H1 (cell line): ENCODE measurements around the gene CHRM1. TPM values are rescaled to one million over a fixed set of nuclear protein-coding genes. Genes with fewer than 3 reads are reported as not detected.

ENCODE experiments used
- CTCF ChIA-PET: fragments of 300-600 bp; sonication (Branson Sonifier 250); formaldehyde crosslinking; loops from one replicate; lab custom pipeline; 2021; ENCODE audit not compliant: partially characterized antibody; lab: Charles Lee
- POLR2A ChIA-PET: fragments of 300-600 bp; sonication (Branson Sonifier 250); formaldehyde crosslinking; loops from one replicate; lab custom pipeline; 2021; ENCODE audit warnings: inconsistent platforms; ENCODE audit not compliant: partially characterized antibody; lab: Charles Lee
- DNase-seq, 2 experiments: peaks; one replicate each; pipeline versions ENCODE4 v3.0.0 to v3.0.0-alpha.2; 2010 to 2022; ENCODE audit warnings: low spot score in 2 of 2, low read depth in 1 of 2, mixed read lengths in 1 of 2
- FAIRE-seq: peaks from 2 replicates; lab custom pipeline; 2011; peaks lifted over from hg19 to GRCh38; lab: Jason Lieb, UNC
- H2AFZ ChIP-seq: 2 replicates; pipeline ENCODE4 v1.8.1; 2012; ENCODE audit warnings: low read length, inconsistent platforms
- H2AK5ac ChIP-seq: 2 replicates; pipeline ENCODE4 v1.6.1; 2013; ENCODE audit warnings: low read depth, low read length
- H2BK120ac ChIP-seq: replicated peaks from 2 replicates; pipeline ENCODE3; 2013; ENCODE audit warnings: low read depth, low read length, inconsistent platforms
- H2BK12ac ChIP-seq: 2 replicates; pipeline ENCODE4 v1.6.1; 2013; ENCODE audit warnings: low read depth, low read length
- H2BK15ac ChIP-seq: 2 replicates; pipeline ENCODE4 v1.6.1; 2013; ENCODE audit warnings: low read length
- H2BK20ac ChIP-seq: 2 replicates; pipeline ENCODE4 v1.6.1; 2013; ENCODE audit warnings: low read length
- H2BK5ac ChIP-seq: 2 replicates; pipeline ENCODE4 v1.6.1; 2013; ENCODE audit warnings: low read depth, low read length
- H3K14ac ChIP-seq: 2 replicates; pipeline ENCODE4 v1.6.1; 2013; ENCODE audit warnings: inconsistent platforms; ENCODE audit not compliant: insufficient read length
- H3K18ac ChIP-seq: 2 replicates; pipeline ENCODE4 v1.6.1; 2013; ENCODE audit warnings: low read length; ENCODE audit errors: extremely low read depth
- H3K23ac ChIP-seq: 2 replicates; pipeline ENCODE4 v1.6.1; 2013; ENCODE audit warnings: inconsistent platforms; ENCODE audit not compliant: insufficient read length
- H3K23me2 ChIP-seq: 2 replicates; pipeline ENCODE4 v1.6.1; 2013; ENCODE audit warnings: low read depth, low read length
- H3K27ac ChIP-seq: 2 replicates; pipeline ENCODE4 v1.6.1; 2011; ENCODE audit warnings: low read depth, low read length, inconsistent platforms
- H3K27me3 ChIP-seq, 4 experiments: replicated peaks in 1 of 4; 1 replicate in 1 of 4; 2 replicates in 3 of 4; pipeline versions ENCODE4 v1.6.1 to v1.8.1; 2011 to 2013; ENCODE audit warnings: low read length in 3 of 4, mild to moderate bottlenecking in 3 of 4, inconsistent platforms in 2 of 4, mixed read lengths in 2 of 4, moderate library complexity in 1 of 4; ENCODE audit not compliant: control insufficient read depth in 3 of 4, insufficient read depth in 3 of 4; ENCODE audit errors: extremely low read depth in 1 of 4
- H3K36me3 ChIP-seq, 4 experiments: 2 replicates each; pipeline versions ENCODE4 v1.6.1 to v1.8.1; 2011 to 2013; ENCODE audit warnings: mild to moderate bottlenecking in 4 of 4, low read length in 3 of 4, moderate library complexity in 2 of 4, control low read depth in 1 of 4, inconsistent platforms in 1 of 4; ENCODE audit not compliant: insufficient read depth in 4 of 4, control insufficient read depth in 2 of 4
- H3K4ac ChIP-seq: replicated peaks from 2 replicates; pipeline ENCODE3; 2013; ENCODE audit warnings: low read length, low read depth, mixed read lengths, inconsistent platforms; ENCODE audit not compliant: insufficient read length
- H3K4me1 ChIP-seq, 4 experiments: replicated peaks in 1 of 4; 1 replicate in 1 of 4; 2 replicates in 3 of 4; pipeline versions ENCODE4 v1.6.1 to v1.8.1; 2011 to 2013; ENCODE audit warnings: low read length in 3 of 4, inconsistent platforms in 2 of 4, mixed read lengths in 1 of 4; ENCODE audit not compliant: insufficient read depth in 4 of 4, control insufficient read depth in 3 of 4
- H3K4me2 ChIP-seq, 2 experiments: 2 replicates each; pipeline versions ENCODE4 v1.6.1 to v1.8.1; 2011 to 2013; ENCODE audit warnings: low read depth in 2 of 2, low read length in 2 of 2, control low read depth in 1 of 2, inconsistent platforms in 1 of 2, mild to moderate bottlenecking in 1 of 2; ENCODE audit not compliant: insufficient read depth in 1 of 2
- H3K4me3 ChIP-seq, 4 experiments: fragments of 200-600, 300-600 bp in 1 of 4; sonication (generic), shearing (Covaris generic), sonication (Bioruptor Twin) in 1 of 4; 2 replicates each; pipeline versions ENCODE4 v1.5.1 to v1.8.1; 2011 to 2016; ENCODE audit warnings: low read length in 4 of 4, low read depth in 3 of 4, control low read depth in 2 of 4, inconsistent platforms in 2 of 4, mild to moderate bottlenecking in 2 of 4, mixed read lengths in 1 of 4, moderate library complexity in 1 of 4; ENCODE audit not compliant: insufficient read depth in 2 of 4; ENCODE audit errors: extremely low read depth in 1 of 4
- H3K56ac ChIP-seq: replicated peaks from 2 replicates; pipeline ENCODE3; 2013; ENCODE audit warnings: low read depth, mild to moderate bottlenecking, mixed read lengths, low read length, inconsistent platforms; ENCODE audit not compliant: insufficient read length
- H3K79me1 ChIP-seq: 2 replicates; pipeline ENCODE4 v1.6.1; 2013; ENCODE audit warnings: low read depth, low read length, control low read depth
- H3K79me2 ChIP-seq, 2 experiments: 2 replicates each; pipeline versions ENCODE4 v1.6.1 to v1.8.1; 2012 to 2013; ENCODE audit warnings: low read length in 2 of 2, mild to moderate bottlenecking in 2 of 2, inconsistent platforms in 1 of 2; ENCODE audit not compliant: insufficient read depth in 2 of 2, control insufficient read depth in 1 of 2
- H3K9ac ChIP-seq, 4 experiments: replicated peaks in 1 of 4; 1 replicate in 1 of 4; 2 replicates in 3 of 4; pipeline versions ENCODE4 v1.6.1 to v1.8.1; 2011 to 2013; ENCODE audit warnings: low read depth in 3 of 4, low read length in 3 of 4, control low read depth in 2 of 4, mild to moderate bottlenecking in 2 of 4, moderate library complexity in 2 of 4, inconsistent platforms in 1 of 4; ENCODE audit errors: extremely low read depth in 1 of 4
- H3K9me3 ChIP-seq, 2 experiments: 2 replicates each; pipeline versions ENCODE4 v1.6.1 to v1.8.1; 2012 to 2013; ENCODE audit warnings: mild to moderate bottlenecking in 2 of 2, moderate library complexity in 2 of 2, control low read depth in 1 of 2, inconsistent platforms in 1 of 2, low read depth in 1 of 2, low read length in 1 of 2, mixed read lengths in 1 of 2; ENCODE audit not compliant: insufficient read depth in 2 of 2
- H4K20me1 ChIP-seq, 2 experiments: replicated peaks in 1 of 2; 2 replicates each; pipeline versions ENCODE3 to v1.8.1; 2011 to 2013; ENCODE audit warnings: inconsistent platforms in 2 of 2, low read length in 2 of 2, mild to moderate bottlenecking in 1 of 2; ENCODE audit not compliant: insufficient read depth in 2 of 2, control insufficient read depth in 1 of 2
- H4K5ac ChIP-seq: 2 replicates; pipeline ENCODE4 v1.6.1; 2013; ENCODE audit warnings: low read length, low read depth, mixed read lengths, inconsistent platforms; ENCODE audit not compliant: insufficient read length
- H4K8ac ChIP-seq: 2 replicates; pipeline ENCODE4 v1.8.0; 2013; ENCODE audit warnings: mild to moderate bottlenecking, moderate library complexity, low read length, inconsistent platforms; ENCODE audit not compliant: insufficient read depth; ENCODE audit errors: extremely low read depth
- H4K91ac ChIP-seq: replicated peaks from 2 replicates; pipeline ENCODE3; 2013; ENCODE audit warnings: low read length, mixed read lengths, inconsistent platforms; ENCODE audit not compliant: insufficient read length
- EZH2 ChIP-seq: fragments of 200-600 bp; sonication (generic); IDR thresholded peaks from 2 replicates; pipeline ENCODE4 v1.7.1; 2012; ENCODE audit warnings: low read depth, mild to moderate bottlenecking, moderate library complexity, low read length, inconsistent platforms; ENCODE audit not compliant: severe bottlenecking
- JUN ChIP-seq: IDR thresholded peaks from 2 replicates; pipeline ENCODE4 v1.6.1; 2011; ENCODE audit warnings: low read depth, mild to moderate bottlenecking, improper control_type of control experiment, low read length
- RAD21 ChIP-seq, 2 experiments: IDR thresholded peaks in 1 of 2; conservative IDR thresholded peaks in 1 of 2; 2 replicates each; pipeline ENCODE4 v1.6.1; 2011; ENCODE audit warnings: low read depth in 2 of 2, low read length in 2 of 2, improper control_type of control experiment in 1 of 2, inconsistent platforms in 1 of 2, mild to moderate bottlenecking in 1 of 2, moderate library complexity in 1 of 2
- SP1 ChIP-seq: IDR thresholded peaks from 2 replicates; pipeline ENCODE4 v1.6.1; 2011; ENCODE audit warnings: low read depth, low read length
- ZNF274 ChIP-seq: IDR thresholded peaks from 2 replicates; pipeline ENCODE4 v1.7.0; 2012; ENCODE audit warnings: low read length, borderline replicate concordance; ENCODE audit errors: extremely low read depth
- WGBS, 2 experiments: shearing (Covaris generic) in 1 of 2; methylation state at CpG; one replicate each; pipeline versions ENCODE4 v1.1.6 to v1.1.7; 2013 to 2015; ENCODE audit warnings: low lambda C conversion rate in 2 of 2, mixed read lengths in 2 of 2, inconsistent platforms in 1 of 2, low coverage in 1 of 2, missing lambda C conversion rate in 1 of 2; ENCODE audit not compliant: insufficient replicate concordance in 2 of 2, insufficient coverage in 1 of 2, insufficient read length in 1 of 2; ENCODE audit errors: extremely low coverage in 1 of 2, missing lambda C conversion rate in 1 of 2; 5-methylcytosine and 5-hydroxymethylcytosine counted together
- polyA plus RNA-seq, 7 experiments: library from polyadenylated mRNA; depleted of rRNA in 3 of 7; stranded (reverse) in 5 of 7; unstranded in 2 of 7; fragments of >200 nt in 5 of 7; fragments of 200-250 nt in 2 of 7; gene quantifications; 1 replicate in 5 of 7; 2 replicates in 1 of 7; 4 replicates in 1 of 7; pipeline versions ENCODE4 v1.2.1 to v1.2.3, GENCODE V29; 2011 to 2013; ENCODE audit warnings: missing spikeins in 2 of 7, mixed read lengths in 2 of 7
- total RNA-seq: library from RNA; stranded (reverse); fragmentation: NEBNext Ultra II Directional; extraction: Animal tissue kit (Norgen Biotek cat#: 25700); gene quantifications from 2 replicates; pipeline ENCODE4 v1.2.1, GENCODE V29; 2021

Gene CHRM1
- total and polyA plus RNA-seq, 2 of the 8 experiments (the other 6 are each of a cell fraction or from before 2014, with no cell fraction given) = 0.08 TPM; not detected in 1

GRCh38 chr11:62910141-62910882, 10.9 kb downstream of the CHRM1 start:
- H4K5ac ChIP-seq = no peak overlapping the region
- no peak overlapping the region for H3K56ac ChIP-seq
- H3K4me2 ChIP-seq = peak overlapping the region; percentile 62 to 64; a peak in 3 of 4 replicates
- H3K36me3 ChIP-seq = no peaks in the 10 kb centered on the region
- H2AFZ ChIP-seq = no peak overlapping the region
- H2BK20ac ChIP-seq = peak overlapping the region; percentile 100; the same call in 1 of the 2 replicates
- 94% methylated on average over 26 of the region's 27 CpGs; no CpG with 5 or more reads in 1 of the 2 experiments for whole genome bisulfite sequencing, 2 experiments
- no peaks in the 10 kb centered on the region for H3K79me1 ChIP-seq
- peaks cover 9 to 27% (median 16%) of the 10 kb centered on the region in 4 experiments for H3K4me1 ChIP-seq
- H2BK5ac ChIP-seq = peak overlapping the region; percentile 95
- peak overlapping the region; percentile 32; the same call in 1 of the 2 replicates for H2AK5ac ChIP-seq
- peak overlapping the region in 3 of 4 experiments; percentile 11 to 49 (median 34); a peak in 4 of 8 replicates for H3K4me3 ChIP-seq
- 0 out of 7 replicates have a peak overlapping the region, but pooled peaks of 1 of the 4 experiments have one; percentile 4 for H3K9ac ChIP-seq
- H2BK15ac ChIP-seq = peak overlapping the region; percentile 100
- H2BK120ac ChIP-seq = peak overlapping the region; percentile 63
- peaks cover 3% of the 10 kb centered on the region; the same call in 1 of the 2 replicates for H3K23me2 ChIP-seq
- peaks cover 0 to 3% (median 1%) of the 10 kb centered on the region in 4 experiments; a peak in 2 of 7 replicates for H3K27me3 ChIP-seq
- DNase-seq = no peak
- H3K9me3 ChIP-seq = no peaks in the 10 kb centered on the region
- H4K91ac ChIP-seq = peak overlapping the region; percentile 99
- no peak overlapping the region for H3K23ac ChIP-seq
- peak overlapping the region; percentile 76 for H4K8ac ChIP-seq
- no peaks in the 10 kb centered on the region for H4K20me1 ChIP-seq
- POLR2A ChIA-PET = interaction anchor here (0.6 to 57.8 kb wide), 7 partner anchors 13 to 245 kb away, joined by 3 to 2104 read pairs (median 9); partner anchors contain the start of genes C11orf98, CHRM1, CSKMT and SLC3A2
- H3K27ac ChIP-seq = no peak overlapping the region
- H2BK12ac ChIP-seq = peak overlapping the region; percentile 100; the same call in 1 of the 2 replicates
- H3K79me2 ChIP-seq = no peaks in the 10 kb centered on the region
- no peak overlapping the region for H3K14ac ChIP-seq
- no peak overlapping the region for H3K4ac ChIP-seq
- no peak for FAIRE-seq
- CTCF ChIA-PET = interaction anchor here (1.0 to 12.1 kb wide), 9 partner anchors 15 to 569 kb away, joined by 3 to 435 read pairs (median 43); partner anchors contain the start of genes CHRM1, SLC22A8 and SLC3A2
- H3K18ac ChIP-seq = peak overlapping the region; percentile 96
- TF ChIP-seq SP1 (no peak), EZH2 (no peak), JUN (no peak), ZNF274 (no peak), RAD21 (IDR thresholded peaks at IDR 0.05 in 1 of 2, conservative IDR thresholded peaks at IDR 0.05 in 1 of 2; ENCODE audit: low read depth in 2 of 2, low read length in 2 of 2) (peak in 1 of 2 experiments; percentile 12; a peak in 1 of 4 replicates)
